GM12873 (cell line): Measurements from ENCODE around the gene KLF13.
A peak's percentile ranks its signal among the peaks of the same experiment; 100 is the strongest.

Source experiments
- TF ChIP-seq, protein P1 (sequence below): IDR thresholded peaks from 2 replicates; pipeline ENCODE4 v1.5.1; 2012; ENCODE audit warnings: low read depth, mild to moderate bottlenecking, moderate library complexity, low read length, control low read depth; ENCODE audit not compliant: insufficient read depth; ENCODE audit errors: missing control alignments

KLF13 gene

DNA sequence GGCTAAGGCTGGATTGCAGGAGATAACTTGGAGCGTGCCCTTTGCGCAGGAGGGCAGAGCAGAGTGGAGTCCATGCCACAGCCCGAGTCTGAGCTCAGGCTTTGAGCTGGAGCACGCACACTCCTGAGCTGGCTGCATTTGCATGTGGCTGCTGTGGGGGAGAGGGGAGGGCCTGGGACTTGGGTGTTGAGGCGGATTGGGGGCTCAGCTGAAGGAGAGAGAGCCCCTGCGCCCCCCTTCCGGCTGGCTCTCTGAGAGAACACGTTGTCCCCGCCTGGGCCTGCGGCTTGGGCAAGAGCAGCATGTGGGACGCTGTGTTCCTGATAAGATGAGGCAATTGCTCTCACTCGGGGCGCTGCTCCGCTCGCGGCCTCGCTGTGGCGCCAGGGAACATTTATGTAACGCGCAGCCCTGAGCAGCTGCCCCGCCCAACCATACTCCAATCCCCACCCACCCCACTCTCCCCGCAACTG, 39.1 kb downstream of the KLF13 start:
- TF ChIP-seq, protein P1, sequence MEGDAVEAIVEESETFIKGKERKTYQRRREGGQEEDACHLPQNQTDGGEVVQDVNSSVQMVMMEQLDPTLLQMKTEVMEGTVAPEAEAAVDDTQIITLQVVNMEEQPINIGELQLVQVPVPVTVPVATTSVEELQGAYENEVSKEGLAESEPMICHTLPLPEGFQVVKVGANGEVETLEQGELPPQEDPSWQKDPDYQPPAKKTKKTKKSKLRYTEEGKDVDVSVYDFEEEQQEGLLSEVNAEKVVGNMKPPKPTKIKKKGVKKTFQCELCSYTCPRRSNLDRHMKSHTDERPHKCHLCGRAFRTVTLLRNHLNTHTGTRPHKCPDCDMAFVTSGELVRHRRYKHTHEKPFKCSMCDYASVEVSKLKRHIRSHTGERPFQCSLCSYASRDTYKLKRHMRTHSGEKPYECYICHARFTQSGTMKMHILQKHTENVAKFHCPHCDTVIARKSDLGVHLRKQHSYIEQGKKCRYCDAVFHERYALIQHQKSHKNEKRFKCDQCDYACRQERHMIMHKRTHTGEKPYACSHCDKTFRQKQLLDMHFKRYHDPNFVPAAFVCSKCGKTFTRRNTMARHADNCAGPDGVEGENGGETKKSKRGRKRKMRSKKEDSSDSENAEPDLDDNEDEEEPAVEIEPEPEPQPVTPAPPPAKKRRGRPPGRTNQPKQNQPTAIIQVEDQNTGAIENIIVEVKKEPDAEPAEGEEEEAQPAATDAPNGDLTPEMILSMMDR: peak; percentile 52

DNA sequence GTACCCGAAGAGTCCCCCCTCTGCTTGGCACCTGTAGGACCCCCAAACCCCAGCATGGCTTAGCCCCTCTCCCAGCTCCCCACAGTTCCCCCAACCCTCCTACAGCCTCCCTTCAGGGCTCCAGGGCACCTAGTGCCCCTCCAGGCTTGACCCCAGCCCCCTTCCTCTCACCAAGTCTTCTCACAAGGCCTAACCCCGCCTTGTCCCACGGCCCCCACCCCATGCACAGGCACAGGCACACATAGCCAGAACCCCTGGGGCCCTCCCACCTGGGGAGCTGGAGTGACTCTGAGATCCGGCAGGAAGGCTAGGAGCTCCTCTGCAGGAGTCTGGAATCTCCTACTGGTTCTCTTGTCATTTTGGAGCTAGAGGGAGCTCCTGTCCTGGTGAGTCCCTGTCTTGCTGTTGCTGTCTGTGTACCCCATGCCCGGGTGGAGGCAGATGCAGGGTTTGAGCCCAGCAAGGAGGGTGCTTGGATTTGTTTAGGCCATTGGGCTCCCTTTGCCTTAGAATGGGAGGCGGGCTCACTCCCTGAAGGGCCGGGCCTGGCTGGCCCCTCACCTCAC, 39.6 kb downstream of the KLF13 start:
- TF ChIP-seq, protein P1: no peak

DNA sequence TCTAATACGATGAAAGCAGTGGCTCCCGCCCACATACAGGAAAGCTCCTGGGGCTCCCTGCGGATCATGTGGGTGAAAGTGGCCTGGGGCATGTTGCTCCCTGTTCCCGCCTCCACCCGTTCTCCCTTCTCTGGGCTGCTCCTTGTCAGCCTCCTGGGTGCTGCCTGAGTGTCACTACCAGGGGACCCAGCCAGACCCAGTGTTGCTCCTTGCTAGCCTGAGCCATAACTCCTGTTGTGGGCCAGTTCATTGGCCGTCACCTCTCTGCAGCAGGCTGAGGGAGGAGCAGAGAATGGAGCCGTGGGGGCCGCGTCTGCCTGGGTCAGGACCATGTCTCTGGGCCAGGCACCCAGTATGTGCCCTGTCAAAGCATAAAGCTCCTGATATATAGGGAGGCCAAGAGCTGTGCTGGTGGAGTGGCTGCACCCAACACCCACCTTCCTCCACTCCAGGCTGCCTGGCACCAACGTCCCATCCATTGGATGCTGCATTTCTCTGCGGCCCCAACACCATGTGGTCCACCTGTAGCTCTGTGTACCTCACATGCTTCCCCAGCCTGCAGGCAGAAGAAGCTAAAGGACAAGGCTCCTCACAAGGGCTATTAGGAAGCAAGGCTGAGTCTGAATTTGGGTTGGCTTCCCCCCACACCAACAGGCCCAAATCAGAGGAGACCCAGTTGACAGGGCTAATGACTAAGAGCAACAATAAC, 40.5 kb downstream of the KLF13 start:
- TF ChIP-seq, protein P1: no peak

DNA sequence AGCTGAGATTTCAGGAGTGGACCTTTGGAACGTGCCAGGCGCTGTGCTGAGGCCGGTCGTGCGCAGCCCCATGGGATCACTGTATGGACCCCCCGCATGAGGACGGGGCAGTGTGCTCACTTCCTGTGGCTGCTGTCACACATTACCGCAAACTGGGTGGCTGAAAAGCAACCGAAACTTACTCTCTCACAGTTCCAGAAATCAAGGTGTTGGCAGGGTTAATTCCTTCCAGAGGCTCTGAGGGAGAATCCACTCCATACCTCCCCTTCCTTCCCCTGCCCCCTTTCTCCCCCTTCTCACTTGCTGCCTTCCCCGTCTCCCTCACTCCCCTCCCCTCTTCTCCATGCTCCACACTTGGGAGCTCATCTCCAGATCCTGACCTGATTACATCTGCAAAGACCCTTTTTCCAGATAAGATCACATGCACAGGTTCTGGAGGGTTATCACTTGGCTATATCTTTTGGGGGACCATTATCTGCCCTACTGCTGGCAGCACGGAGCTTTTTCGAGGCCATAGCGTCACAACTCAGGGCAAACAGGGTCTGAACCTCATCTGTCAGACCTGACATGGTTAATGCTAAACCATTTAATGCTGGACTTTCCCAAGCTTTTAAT, 41.2 kb downstream of the KLF13 start:
- TF ChIP-seq, protein P1: no peak

DNA sequence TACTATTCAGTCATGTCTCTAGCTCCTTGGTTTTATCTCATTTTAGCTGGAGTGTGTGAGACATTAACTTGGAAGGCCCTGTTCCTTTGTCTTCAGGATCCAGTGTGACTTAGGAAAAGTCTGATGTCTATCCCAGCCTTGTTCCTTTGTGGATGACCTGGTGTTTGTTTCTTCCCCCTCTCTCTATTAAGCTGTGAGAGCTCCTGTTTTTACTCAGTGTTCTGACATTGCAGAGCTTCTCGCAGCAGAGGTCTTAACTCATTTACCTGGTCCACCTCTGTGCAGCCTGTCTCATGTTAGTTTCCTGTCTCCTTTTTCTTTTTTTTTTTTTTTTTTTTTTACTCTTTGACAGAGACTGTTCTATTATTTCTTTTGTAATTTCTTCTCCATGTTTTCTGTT, 43.1 kb downstream of the KLF13 start:
- TF ChIP-seq, protein P1: no peak

DNA sequence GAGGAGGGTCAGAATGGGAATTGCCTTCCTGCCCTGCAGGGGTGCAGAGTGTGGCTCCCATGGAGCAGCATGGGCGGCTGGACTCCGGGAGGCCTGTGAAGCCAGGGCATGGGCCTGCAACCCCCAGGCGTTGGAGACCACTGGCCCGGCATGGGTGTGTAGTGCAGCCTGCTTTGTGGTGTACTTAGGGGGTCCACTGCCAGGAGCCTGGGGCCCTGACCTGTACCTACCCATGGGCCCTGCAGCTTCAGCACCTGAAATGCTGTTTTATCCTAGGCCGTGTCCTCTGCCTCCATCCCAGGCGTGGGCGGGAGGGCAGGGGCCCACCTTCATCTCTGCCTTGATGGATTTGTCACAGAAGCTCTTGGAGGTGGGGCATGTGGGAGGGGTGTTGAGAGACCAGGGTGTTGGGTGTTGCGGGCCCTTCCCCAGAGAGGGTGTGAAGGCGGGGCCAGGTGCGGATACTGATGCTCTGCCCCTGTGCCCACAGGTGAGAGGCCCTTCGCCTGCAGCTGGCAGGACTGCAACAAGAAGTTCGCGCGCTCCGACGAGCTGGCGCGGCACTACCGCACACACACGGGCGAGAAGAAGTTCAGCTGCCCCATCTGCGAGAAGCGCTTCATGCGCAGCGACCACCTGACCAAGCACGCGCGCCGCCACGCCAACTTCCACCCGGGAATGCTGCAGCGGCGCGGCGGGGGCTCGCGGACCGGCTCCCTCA, 45.0 kb downstream of the KLF13 start:
- TF ChIP-seq, protein P1: no peak

DNA sequence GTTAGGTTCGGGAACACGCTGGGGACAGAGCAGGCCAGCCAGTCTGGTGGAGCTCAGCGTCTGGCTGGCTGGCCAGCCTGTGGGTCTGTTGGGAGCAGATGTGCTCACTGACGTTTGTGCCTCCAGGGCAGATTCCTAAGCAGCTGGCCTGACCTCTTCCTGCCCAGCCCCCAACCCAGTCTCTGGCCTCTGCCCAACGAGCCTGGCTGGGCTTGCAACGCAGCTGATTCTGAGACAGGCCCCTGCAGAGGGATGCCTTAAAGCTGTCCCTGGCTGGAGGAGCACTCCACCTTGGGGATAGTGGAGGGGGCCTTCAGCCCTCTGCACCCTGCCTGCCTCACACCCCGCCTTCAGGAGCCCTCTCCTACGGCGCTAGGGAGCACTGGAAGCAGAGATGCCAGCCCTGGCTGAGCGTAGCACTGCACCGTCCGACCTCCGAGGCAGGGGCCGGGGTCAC, 46.0 kb downstream of the KLF13 start:
- TF ChIP-seq, protein P1: no peak
